Measurements from ENCODE around the gene VPREB1. TPM values are rescaled to one million over a fixed set of nuclear protein-coding genes. Genes with fewer than 3 reads are reported as not detected.
A peak's percentile ranks its signal among the peaks of the same experiment; 100 is the strongest.

The VPREB1 gene
- polyA plus RNA-seq, 3 donors = not detected

GRCh38 chr22:22195265-22196017, 49.1 kb upstream of the VPREB1 start:
- intact Hi-C loops (cut with micrococcal nuclease) = no loop called here
- no peaks in the 10 kb centered on the region for H3K9me3 ChIP-seq (replicated peaks in 1 of 2; ENCODE audit: control insufficient read depth in 1 of 2, insufficient read depth in 1 of 2, low read length in 2 of 2)
- H3K4me3 ChIP-seq (replicated peaks in 1 of 3; ENCODE audit: low read depth in 2 of 3, low read length in 3 of 3) = no peak overlapping the region
- no peak overlapping the region for H2AFZ ChIP-seq (ENCODE audit: insufficient read depth, low read depth, low read length, poor library complexity, severe bottlenecking)
- peak overlapping the region in 1 of 7 donors; percentile 57 for H3K27ac Mint-ChIP-seq
- TF ChIP-seq, protein P1, sequence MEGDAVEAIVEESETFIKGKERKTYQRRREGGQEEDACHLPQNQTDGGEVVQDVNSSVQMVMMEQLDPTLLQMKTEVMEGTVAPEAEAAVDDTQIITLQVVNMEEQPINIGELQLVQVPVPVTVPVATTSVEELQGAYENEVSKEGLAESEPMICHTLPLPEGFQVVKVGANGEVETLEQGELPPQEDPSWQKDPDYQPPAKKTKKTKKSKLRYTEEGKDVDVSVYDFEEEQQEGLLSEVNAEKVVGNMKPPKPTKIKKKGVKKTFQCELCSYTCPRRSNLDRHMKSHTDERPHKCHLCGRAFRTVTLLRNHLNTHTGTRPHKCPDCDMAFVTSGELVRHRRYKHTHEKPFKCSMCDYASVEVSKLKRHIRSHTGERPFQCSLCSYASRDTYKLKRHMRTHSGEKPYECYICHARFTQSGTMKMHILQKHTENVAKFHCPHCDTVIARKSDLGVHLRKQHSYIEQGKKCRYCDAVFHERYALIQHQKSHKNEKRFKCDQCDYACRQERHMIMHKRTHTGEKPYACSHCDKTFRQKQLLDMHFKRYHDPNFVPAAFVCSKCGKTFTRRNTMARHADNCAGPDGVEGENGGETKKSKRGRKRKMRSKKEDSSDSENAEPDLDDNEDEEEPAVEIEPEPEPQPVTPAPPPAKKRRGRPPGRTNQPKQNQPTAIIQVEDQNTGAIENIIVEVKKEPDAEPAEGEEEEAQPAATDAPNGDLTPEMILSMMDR (IDR thresholded peaks at IDR 0.05) = peak; percentile 97
- no peaks in the 10 kb centered on the region for H3K36me3 ChIP-seq (replicated peaks in 1 of 2; ENCODE audit: control insufficient read depth in 1 of 2, insufficient read depth in 2 of 2, low read length in 2 of 2)
- H3K36me3 Mint-ChIP-seq = no peaks in the 10 kb centered on the region
- H3K79me2 ChIP-seq (ENCODE audit: insufficient read depth, low read length) = no peaks in the 10 kb centered on the region
- H3K4me3 Mint-ChIP-seq = no peak overlapping the region
- DNase-seq = peak; percentile 46 to 65 (median 57)
- H3K9ac ChIP-seq (ENCODE audit: insufficient read depth, low read length, poor library complexity, severe bottlenecking) = no peak overlapping the region
- H3K27ac ChIP-seq (ENCODE audit: low read depth in 1 of 2, low read length in 2 of 2) = no peak overlapping the region
- peaks cover 0 to 2% of the 10 kb centered on the region in 2 donors for H3K27me3 ChIP-seq (ENCODE audit: control insufficient read depth in 2 of 2, insufficient read depth in 2 of 2, low read length in 2 of 2)
- no peak overlapping the region for H3K4me2 ChIP-seq (replicated peaks; ENCODE audit: extremely low read depth, low read length, poor library complexity, severe bottlenecking)
- peaks cover 11 to 29% (median 20%) of the 10 kb centered on the region in 3 donors for H3K27me3 Mint-ChIP-seq (ENCODE audit: low read depth in 3 of 3)
- H3K4me1 ChIP-seq (ENCODE audit: control insufficient read depth in 1 of 2, insufficient read depth in 2 of 2, low read length in 2 of 2) = no peaks in the 10 kb centered on the region
- H4K20me1 ChIP-seq (ENCODE audit: insufficient read depth, low read length) = no peaks in the 10 kb centered on the region
- WGBS (ENCODE audit: insufficient coverage) = 72% methylated on average over 6 of the region's 7 CpGs
- H3K9me3 Mint-ChIP-seq = peaks cover 0 to 2% (median 0%) of the 10 kb centered on the region in 7 donors
- peaks cover 2% of the 10 kb centered on the region for H3K4me1 Mint-ChIP-seq

GRCh38 chr22:22196018-22196533, 48.5 kb upstream of the VPREB1 start:
- H3K27ac Mint-ChIP-seq = peak overlapping the region in 1 of 7 donors; percentile 57
- Histone ChIP-seq H3K4me3 (replicated peaks in 1 of 3; ENCODE audit: low read depth in 2 of 3, low read length in 3 of 3) (no peak overlapping the region), H4K20me1 (ENCODE audit: insufficient read depth, low read length) (no peaks in the 10 kb centered on the region), H3K27ac (ENCODE audit: low read depth in 1 of 2, low read length in 2 of 2) (no peak overlapping the region), H3K9me3 (replicated peaks in 1 of 2; ENCODE audit: control insufficient read depth in 1 of 2, insufficient read depth in 1 of 2, low read length in 2 of 2) (no peaks in the 10 kb centered on the region), H3K4me2 (replicated peaks; ENCODE audit: extremely low read depth, low read length, poor library complexity, severe bottlenecking) (no peak overlapping the region), H2AFZ (ENCODE audit: insufficient read depth, low read depth, low read length, poor library complexity, severe bottlenecking) (no peak overlapping the region), H3K79me2 (ENCODE audit: insufficient read depth, low read length) (no peaks in the 10 kb centered on the region), H3K9ac (ENCODE audit: insufficient read depth, low read length, poor library complexity, severe bottlenecking) (no peak overlapping the region), H3K4me1 (ENCODE audit: control insufficient read depth in 1 of 2, insufficient read depth in 2 of 2, low read length in 2 of 2) (no peaks in the 10 kb centered on the region), H3K36me3 (replicated peaks in 1 of 2; ENCODE audit: control insufficient read depth in 1 of 2, insufficient read depth in 2 of 2, low read length in 2 of 2) (no peaks in the 10 kb centered on the region), H3K27me3 (ENCODE audit: control insufficient read depth in 2 of 2, insufficient read depth in 2 of 2, low read length in 2 of 2) (peaks cover 0 to 2% of the 10 kb centered on the region in 2 donors)
- TF ChIP-seq, protein P1 (IDR thresholded peaks at IDR 0.05) = no peak
- DNase-seq = no peak
- intact Hi-C loops (cut with micrococcal nuclease) = no loop called here
- peaks cover 12 to 28% (median 17%) of the 10 kb centered on the region in 3 donors for H3K27me3 Mint-ChIP-seq (ENCODE audit: low read depth in 3 of 3)
- H3K4me1 Mint-ChIP-seq = peaks cover 6% of the 10 kb centered on the region
- 87% methylated on average over 7 of the region's 11 CpGs for WGBS (ENCODE audit: insufficient coverage)
- H3K36me3 Mint-ChIP-seq = no peaks in the 10 kb centered on the region
- H3K9me3 Mint-ChIP-seq = peaks cover 0 to under 1% (median 0%) of the 10 kb centered on the region in 7 donors
- no peak overlapping the region for H3K4me3 Mint-ChIP-seq
